PC-3 (cell line): ENCODE results near the gene KIAA0586.

Experiments
- EZH2 ChIP-seq: fragments of 300-600 bp; sonication (generic); IDR thresholded peaks from one replicate; pipeline ENCODE4 v1.6.1; 2017; ENCODE audit warnings: antibody characterized with exemption, mild to moderate bottlenecking, low read length; ENCODE audit not compliant: unreplicated experiment
- TF ChIP-seq, protein P1 (sequence below): fragments of 300-600 bp; sonication (generic); conservative IDR thresholded peaks from 2 replicates; pipeline ENCODE4 v1.5.1; 2017; ENCODE audit warnings: antibody characterized with exemption, low read depth, mild to moderate bottlenecking, low read length

DNA sequence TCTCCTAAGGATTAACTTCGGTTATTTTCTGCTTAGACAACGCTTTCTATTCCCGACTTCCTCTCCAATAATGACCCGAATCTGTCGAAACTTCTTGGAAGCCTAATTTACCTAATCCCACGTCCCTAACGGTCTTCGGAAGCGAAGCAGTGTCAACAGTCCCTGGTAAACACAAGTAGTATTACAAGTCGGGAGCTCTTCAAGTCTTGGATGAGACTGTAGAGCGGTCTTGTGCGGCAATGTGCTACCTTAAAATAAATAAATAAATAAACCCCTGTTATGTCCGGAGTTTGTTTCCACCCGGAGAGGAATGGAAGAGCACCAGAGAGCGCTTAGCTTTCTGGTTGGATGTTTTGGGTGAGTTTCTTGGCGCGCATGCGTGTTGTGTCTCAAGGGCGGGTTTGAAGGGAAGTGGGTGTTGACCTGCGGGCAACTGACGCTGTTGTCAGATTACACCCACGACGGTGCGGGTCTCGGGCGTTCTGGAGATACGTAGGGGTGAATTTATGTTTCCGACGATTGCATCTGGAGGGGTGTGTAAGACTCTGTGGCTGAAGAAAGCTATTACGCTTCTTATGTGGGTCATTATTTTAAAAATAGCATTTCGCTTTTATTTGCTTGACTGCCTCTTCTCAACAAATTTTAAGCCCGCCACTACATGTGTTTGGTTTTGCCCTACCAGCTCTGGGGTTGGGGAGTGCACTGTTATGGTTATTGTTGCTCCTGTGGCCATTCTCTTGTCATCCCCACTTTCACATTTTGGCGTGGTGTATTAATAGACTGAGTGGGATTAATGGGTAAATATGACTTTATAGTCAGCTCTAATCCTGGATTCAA is at the start of gene KIAA0586, which contains the start of gene TIMM9:
- TF ChIP-seq EZH2: no peak
- TF ChIP-seq, protein P1, sequence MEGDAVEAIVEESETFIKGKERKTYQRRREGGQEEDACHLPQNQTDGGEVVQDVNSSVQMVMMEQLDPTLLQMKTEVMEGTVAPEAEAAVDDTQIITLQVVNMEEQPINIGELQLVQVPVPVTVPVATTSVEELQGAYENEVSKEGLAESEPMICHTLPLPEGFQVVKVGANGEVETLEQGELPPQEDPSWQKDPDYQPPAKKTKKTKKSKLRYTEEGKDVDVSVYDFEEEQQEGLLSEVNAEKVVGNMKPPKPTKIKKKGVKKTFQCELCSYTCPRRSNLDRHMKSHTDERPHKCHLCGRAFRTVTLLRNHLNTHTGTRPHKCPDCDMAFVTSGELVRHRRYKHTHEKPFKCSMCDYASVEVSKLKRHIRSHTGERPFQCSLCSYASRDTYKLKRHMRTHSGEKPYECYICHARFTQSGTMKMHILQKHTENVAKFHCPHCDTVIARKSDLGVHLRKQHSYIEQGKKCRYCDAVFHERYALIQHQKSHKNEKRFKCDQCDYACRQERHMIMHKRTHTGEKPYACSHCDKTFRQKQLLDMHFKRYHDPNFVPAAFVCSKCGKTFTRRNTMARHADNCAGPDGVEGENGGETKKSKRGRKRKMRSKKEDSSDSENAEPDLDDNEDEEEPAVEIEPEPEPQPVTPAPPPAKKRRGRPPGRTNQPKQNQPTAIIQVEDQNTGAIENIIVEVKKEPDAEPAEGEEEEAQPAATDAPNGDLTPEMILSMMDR: no peak
